HG03432 (cell line): ENCODE results near the gene PRLHR.

Experiments
- ATAC-seq: cut with Tn5 transposase; IDR thresholded peaks from one replicate; pipeline ENCODE4 v1.9.1; 2021; ENCODE audit warnings: mild to moderate bottlenecking, moderate library complexity; ENCODE audit not compliant: unreplicated experiment

Gene PRLHR

GRCh38 chr10:118564114-118564513 is 31.3 kb downstream of the PRLHR start:
- ATAC-seq: no peak

- no peak for ATAC-seq
Observed at GRCh38 chr10:118563373-118563890, 32.0 kb downstream of the PRLHR start.

- ATAC-seq: no peak
Observed at GRCh38 chr10:118562851-118563250, 32.6 kb downstream of the PRLHR start.

- no peak for ATAC-seq
Observed at GRCh38 chr10:118557946-118558345, 37.5 kb downstream of the PRLHR start.

- no peak for ATAC-seq
Observed at GRCh38 chr10:118551535-118552100, 43.8 kb downstream of the PRLHR start.

GRCh38 chr10:118547282-118547681 is 48.2 kb downstream of the PRLHR start:
- ATAC-seq: no peak

- ATAC-seq: no peak
Observed at GRCh38 chr10:118546479-118546878, 49.0 kb downstream of the PRLHR start.

GRCh38 chr10:118545381-118545780 is 50.1 kb downstream of the PRLHR start:
- ATAC-seq: no peak

GRCh38 chr10:118544401-118544948 is 51.0 kb downstream of the PRLHR start:
- no peak for ATAC-seq

- peak; percentile 82 for ATAC-seq
Observed at GRCh38 chr10:118543714-118544400, 51.6 kb downstream of the PRLHR start.

- ATAC-seq: no peak
Observed at GRCh38 chr10:118542745-118543144, 52.7 kb downstream of the PRLHR start.

GRCh38 chr10:118542205-118542604 is 53.2 kb downstream of the PRLHR start:
- no peak for ATAC-seq

GRCh38 chr10:118541718-118542117 is 53.7 kb downstream of the PRLHR start:
- no peak for ATAC-seq
